ENCODE data around the gene TAAR5.

- TF ChIP-seq CTCF (IDR thresholded peaks at IDR 0.05) (no peak), POLR2A (IDR thresholded peaks at IDR 0.05) (no peak), POLR2AphosphoS5 (IDR thresholded peaks at IDR 0.05; ENCODE audit: insufficient read depth in 1 of 2, low read depth in 1 of 2) (no peak)
These were observed 40.6 kb downstream of the TAAR5 start for GRCh38 chr6:132548746-132549463.
